Gastroesophageal sphincter (tissue), 3 donors: ENCODE results near the gene SRCIN1.

Source experiments
- CTCF ChIP-seq, 4 experiments: fragments of 200-600 bp in 2 of 4; fragments of 450-650 bp in 2 of 4; sonication (generic) in 1 of 4; IDR thresholded peaks; one replicate each; pipeline ENCODE4 v1.5.1; 2017 to 2019; ENCODE audit warnings: antibody characterized with exemption in 4 of 4, mild to moderate bottlenecking in 2 of 4, moderate library complexity in 2 of 4
- POLR2AphosphoS5 ChIP-seq: sonication (generic); formaldehyde crosslinking; IDR thresholded peaks from one replicate; pipeline ENCODE4 v1.6.1; 2017; ENCODE audit warnings: antibody characterized with exemption

GRCh38 chr17:38541281-38541680, 64.5 kb downstream of the SRCIN1 start:
- TF ChIP-seq CTCF (IDR thresholded peaks at IDR 0.05) (no peak), POLR2AphosphoS5 (no peak)
